ENCODE data around the gene GSX1.

Gene GSX1

DNA sequence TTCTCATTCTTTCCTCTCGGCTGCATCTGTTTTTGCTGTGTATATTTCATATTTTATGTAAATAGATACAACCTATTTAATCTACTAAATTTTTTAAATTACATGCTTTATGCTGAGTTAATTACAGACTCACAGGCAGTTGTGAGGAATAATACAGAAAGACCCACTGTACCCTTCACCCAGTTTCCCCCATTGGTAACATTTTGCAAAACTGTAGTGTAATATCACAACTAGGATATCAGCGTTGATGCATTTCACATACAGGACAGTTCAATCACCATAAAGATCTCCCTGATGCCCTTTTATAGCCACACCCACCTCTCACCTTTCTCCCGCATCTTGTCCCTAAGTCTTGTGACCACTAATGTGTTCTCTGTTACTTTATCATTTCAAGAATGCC, 43.5 kb downstream of the GSX1 start:
- no peak for DNase-seq

DNA sequence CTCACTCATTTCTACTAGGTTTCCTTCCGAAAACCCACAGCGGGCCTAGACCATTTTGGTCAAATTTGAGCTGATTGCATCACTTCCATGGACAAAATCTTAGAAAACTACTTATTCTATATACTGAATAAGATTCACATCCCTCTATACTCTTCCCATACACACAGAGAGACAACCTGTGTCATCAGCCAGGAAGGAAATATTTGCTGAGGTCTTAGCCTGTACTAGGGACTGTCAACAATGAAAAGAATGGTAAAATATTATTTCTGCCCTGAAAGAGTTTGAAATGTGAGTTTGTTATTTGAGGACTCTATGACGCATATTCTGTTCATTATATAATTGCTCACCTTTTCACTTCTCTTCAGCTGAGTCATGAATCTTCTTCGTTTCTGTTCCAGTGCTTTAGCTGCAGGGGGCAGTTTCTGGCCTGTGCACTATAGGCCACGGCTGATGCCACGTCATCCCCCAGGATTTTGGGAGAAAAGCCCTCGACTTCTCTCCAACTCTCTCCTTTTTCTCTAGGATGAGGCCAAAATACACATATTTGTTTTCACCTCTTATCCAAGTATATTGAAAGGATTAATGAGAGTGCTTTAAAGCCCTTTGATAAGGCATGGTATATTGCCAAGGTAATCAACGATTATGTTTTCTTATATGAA, 47.7 kb downstream of the GSX1 start:
- no peak for DNase-seq

DNA sequence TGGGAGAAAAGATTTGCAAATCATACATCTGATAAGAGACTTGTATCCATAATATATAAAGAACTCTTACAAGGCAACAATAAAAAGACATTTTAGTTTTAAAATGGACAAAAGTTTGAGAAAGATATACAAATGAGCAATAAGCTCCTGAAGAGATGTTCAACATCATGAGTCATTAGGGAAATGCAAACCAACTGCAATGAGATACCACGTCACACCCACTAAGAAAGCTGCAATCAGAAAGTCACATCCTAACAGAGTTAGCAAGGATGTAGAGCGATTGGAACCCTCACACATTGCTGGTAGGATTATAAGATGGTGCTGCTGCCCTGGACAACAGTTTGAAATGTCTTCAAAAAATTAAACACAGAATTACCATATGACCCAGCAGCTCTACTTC, 50.3 kb downstream of the GSX1 start:
- DNase-seq: no peak

All from NCI-H1694 (cell line).